Mesothelial cell of epicardium (in vitro differentiated cells): ENCODE measurements around the gene PAFAH1B1. TPM values are rescaled to one million over a fixed set of nuclear protein-coding genes. Genes with fewer than 3 reads are reported as not detected.

ENCODE experiments used
- DNase-seq, 2 experiments: peaks; one replicate each; pipeline ENCODE4 v3.0.0; 2021; ENCODE audit warnings: low spot score in 2 of 2; ENCODE audit not compliant: unreplicated experiment in 2 of 2
- H3K27ac Mint-ChIP-seq: 2 replicates; pipeline ENCODE4 v1.8.0; 2021; ENCODE audit warnings: mixed read lengths
- H3K27me3 Mint-ChIP-seq: 2 replicates; pipeline ENCODE4 v1.8.0; 2021; ENCODE audit warnings: low read depth, mixed read lengths
- H3K36me3 Mint-ChIP-seq: 2 replicates; pipeline ENCODE4 v1.8.0; 2021; ENCODE audit warnings: mixed read lengths
- H3K4me1 Mint-ChIP-seq: 2 replicates; pipeline ENCODE4 v1.8.0; 2021; ENCODE audit warnings: mixed read lengths
- H3K4me3 Mint-ChIP-seq: 2 replicates; pipeline ENCODE4 v1.8.0; 2021; ENCODE audit warnings: mild to moderate bottlenecking, moderate library complexity, mixed read lengths
- H3K9me3 Mint-ChIP-seq: 2 replicates; pipeline ENCODE4 v1.8.0; 2021; ENCODE audit warnings: mixed read lengths
- total RNA-seq: library from RNA; stranded (reverse); gene quantifications from 3 replicates; pipeline ENCODE4 v1.2.1, GENCODE V29; 2021
- TF ChIP-seq, protein P1 (sequence below): fragments of 200-600 bp; sonication (generic); IDR thresholded peaks from one replicate; pipeline ENCODE4 v1.5.0; 2021; ENCODE audit warnings: antibody characterized with exemption; ENCODE audit not compliant: unreplicated experiment

PAFAH1B1 gene
- total RNA-seq, 1 donor from 2014 or later, result 144 TPM

DNA sequence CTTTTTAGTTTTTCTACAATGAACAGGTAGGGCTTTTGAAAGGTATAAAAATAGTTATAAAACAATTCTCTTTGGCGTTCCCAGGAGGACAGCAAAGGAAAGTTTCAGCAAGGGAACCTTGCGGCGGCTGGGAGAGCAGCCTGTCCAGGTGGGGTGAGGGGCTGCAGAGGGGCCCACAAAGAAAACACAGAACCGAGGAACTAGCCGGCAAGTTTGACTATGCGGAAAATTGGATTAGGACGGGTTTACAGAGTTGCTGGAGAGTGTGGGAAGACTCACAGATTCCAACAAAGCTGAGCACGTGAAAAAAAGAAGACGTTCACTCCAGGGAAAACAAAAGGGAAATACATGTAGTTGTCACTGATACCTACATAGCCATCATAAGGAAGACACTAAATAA, 41.5 kb upstream of the PAFAH1B1 start:
- TF ChIP-seq, protein P1, sequence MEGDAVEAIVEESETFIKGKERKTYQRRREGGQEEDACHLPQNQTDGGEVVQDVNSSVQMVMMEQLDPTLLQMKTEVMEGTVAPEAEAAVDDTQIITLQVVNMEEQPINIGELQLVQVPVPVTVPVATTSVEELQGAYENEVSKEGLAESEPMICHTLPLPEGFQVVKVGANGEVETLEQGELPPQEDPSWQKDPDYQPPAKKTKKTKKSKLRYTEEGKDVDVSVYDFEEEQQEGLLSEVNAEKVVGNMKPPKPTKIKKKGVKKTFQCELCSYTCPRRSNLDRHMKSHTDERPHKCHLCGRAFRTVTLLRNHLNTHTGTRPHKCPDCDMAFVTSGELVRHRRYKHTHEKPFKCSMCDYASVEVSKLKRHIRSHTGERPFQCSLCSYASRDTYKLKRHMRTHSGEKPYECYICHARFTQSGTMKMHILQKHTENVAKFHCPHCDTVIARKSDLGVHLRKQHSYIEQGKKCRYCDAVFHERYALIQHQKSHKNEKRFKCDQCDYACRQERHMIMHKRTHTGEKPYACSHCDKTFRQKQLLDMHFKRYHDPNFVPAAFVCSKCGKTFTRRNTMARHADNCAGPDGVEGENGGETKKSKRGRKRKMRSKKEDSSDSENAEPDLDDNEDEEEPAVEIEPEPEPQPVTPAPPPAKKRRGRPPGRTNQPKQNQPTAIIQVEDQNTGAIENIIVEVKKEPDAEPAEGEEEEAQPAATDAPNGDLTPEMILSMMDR, result no peak
- H3K27me3 Mint-ChIP-seq, result peaks cover 10% of the 10 kb centered on the region
- DNase-seq, result no peak
- no peaks in the 10 kb centered on the region for H3K36me3 Mint-ChIP-seq
- H3K4me1 Mint-ChIP-seq, result peaks cover 3% of the 10 kb centered on the region
- no peak overlapping the region for H3K27ac Mint-ChIP-seq
- H3K4me3 Mint-ChIP-seq, result no peak overlapping the region
- H3K9me3 Mint-ChIP-seq, result no peaks in the 10 kb centered on the region

DNA sequence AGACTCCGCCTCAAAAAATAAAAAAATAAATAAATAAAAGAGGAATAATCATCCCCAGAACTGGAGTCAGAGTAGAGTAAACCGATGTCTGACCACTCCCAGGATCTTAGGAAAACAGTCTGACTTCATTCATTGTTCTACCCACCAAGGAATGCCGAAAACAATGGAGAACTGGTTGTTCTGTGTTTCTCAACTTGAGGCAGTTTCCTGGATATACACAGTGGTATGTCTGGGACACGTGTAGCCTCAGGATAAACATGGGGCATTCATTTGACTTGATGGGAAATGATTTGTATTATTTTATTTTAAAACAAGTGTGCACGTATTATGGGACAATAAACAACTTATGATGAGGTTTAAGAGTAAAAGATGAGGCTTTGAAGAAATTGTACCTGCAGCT, 32.8 kb upstream of the PAFAH1B1 start:
- H3K27ac Mint-ChIP-seq, result no peak overlapping the region
- TF ChIP-seq, protein P1, result no peak
- no peak overlapping the region for H3K4me3 Mint-ChIP-seq

DNA sequence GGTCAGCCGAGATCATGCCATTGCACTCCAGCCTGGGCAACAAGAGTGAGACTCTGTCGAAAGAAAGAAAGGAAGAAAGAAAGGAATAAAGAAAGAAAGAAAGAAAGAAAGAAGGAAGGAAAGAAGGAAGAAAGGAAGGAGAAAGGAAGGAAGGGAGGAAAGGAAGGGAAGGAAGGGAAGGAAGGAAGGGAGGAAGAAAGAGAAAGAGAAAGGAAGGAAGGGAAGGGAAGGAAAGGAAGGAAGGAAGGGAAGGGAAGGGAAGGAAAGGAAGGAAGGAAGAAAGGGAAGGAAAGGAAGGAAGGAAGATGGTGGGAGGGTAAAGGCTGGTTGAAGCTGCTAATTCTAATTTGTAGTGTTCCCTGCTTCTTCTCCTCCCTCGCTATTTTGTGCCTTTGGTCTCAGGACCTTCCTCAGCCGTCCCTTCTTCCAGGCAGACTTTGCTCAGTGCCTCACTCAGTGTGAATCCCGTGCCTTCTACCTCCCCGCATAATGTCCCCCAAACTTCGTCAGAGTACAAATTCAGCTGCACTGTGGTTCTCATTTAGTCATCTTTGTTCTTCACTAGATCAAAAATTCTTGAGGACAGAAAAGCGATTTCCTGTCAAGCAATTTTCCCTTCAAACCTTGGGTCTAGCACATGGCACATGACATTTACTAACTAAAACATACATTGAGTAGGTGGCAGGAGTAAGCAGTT, 31.1 kb upstream of the PAFAH1B1 start:
- Mint-ChIP-seq H3K4me1 (peaks cover 4% of the 10 kb centered on the region), H3K36me3 (no peaks in the 10 kb centered on the region), H3K9me3 (no peaks in the 10 kb centered on the region), H3K27me3 (no peaks in the 10 kb centered on the region), H3K4me3 (no peak overlapping the region), H3K27ac (no peak overlapping the region)
- TF ChIP-seq, protein P1, result no peak
- DNase-seq, result no peak

More for the DNA sequence above, 32.8 kb upstream of the PAFAH1B1 start:
- no peaks in the 10 kb centered on the region for H3K36me3 Mint-ChIP-seq
- H3K4me1 Mint-ChIP-seq, result peaks cover 4% of the 10 kb centered on the region
- no peaks in the 10 kb centered on the region for H3K27me3 Mint-ChIP-seq
- H3K9me3 Mint-ChIP-seq, result no peaks in the 10 kb centered on the region
- no peak for DNase-seq

DNA sequence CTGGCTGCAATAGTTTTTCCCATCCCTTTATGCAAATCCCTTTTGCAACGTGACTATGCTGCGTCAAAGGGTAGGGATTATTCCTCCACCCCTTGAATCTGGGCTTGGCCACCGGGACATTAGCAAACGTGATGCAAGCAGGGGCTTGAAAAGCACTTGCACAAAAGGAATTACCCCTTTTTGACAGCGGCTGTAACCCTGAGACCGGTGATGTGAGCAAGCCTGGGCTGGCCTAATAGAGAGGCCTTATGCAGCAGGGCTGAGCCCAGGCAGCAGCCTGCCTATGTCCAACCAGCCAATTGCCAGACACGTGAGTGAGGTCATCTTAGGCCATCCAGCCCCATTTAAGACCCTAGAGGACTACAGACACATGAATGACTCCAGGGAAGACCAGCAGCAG, 30.4 kb upstream of the PAFAH1B1 start:
- no peak for DNase-seq
- Mint-ChIP-seq H3K27me3 (no peaks in the 10 kb centered on the region), H3K4me1 (peaks cover 4% of the 10 kb centered on the region), H3K27ac (peak overlapping the region; percentile 83), H3K4me3 (no peak overlapping the region), H3K9me3 (no peaks in the 10 kb centered on the region), H3K36me3 (no peaks in the 10 kb centered on the region)
- TF ChIP-seq, protein P1, result no peak

DNA sequence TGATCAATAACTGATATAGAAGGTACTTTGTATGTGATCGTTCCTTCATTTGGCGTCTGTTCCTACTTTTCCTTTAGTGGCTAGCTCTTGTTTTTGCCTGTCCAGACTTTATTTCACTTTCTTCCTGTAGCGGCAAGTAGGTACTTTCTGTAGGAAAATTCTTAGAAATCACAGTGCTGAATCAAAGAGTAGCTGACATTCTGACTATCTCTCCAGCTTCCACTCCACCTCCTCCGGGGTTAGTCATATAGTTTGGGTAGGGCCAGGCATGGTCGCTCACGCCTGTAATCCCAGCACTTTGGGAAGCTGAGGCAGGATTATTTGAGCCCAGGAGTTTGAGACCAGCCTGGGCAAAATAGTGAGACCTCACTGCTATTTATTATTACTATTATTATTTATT, 29.9 kb upstream of the PAFAH1B1 start:
- DNase-seq, result no peak
- Mint-ChIP-seq H3K27ac (peak overlapping the region; percentile 83), H3K27me3 (no peaks in the 10 kb centered on the region), H3K9me3 (no peaks in the 10 kb centered on the region), H3K36me3 (no peaks in the 10 kb centered on the region), H3K4me1 (peaks cover 4% of the 10 kb centered on the region), H3K4me3 (no peak overlapping the region)
- TF ChIP-seq, protein P1, result no peak

DNA sequence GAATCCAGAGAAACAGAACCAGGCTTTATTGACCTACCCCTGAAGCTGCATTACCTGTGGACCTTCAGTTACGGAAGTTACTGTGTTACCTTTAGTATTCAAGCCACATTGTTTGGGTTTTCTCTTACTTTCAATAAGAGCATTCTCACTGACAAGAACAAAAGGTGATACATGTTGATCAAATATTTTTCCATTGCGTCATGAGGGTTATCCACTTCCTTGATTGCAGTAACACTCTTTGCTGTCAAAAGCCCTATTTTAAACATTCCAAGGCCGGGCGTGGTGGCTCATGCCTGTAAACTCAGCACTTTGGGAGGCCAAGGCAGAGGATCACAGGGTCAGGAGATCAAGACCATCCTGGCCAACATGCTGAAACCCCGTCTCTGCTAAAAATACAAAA, 28.6 kb upstream of the PAFAH1B1 start:
- H3K27ac Mint-ChIP-seq, result no peak overlapping the region
- no peak for DNase-seq
- H3K27me3 Mint-ChIP-seq, result no peaks in the 10 kb centered on the region
- H3K4me1 Mint-ChIP-seq, result peaks cover 4% of the 10 kb centered on the region
- H3K9me3 Mint-ChIP-seq, result no peaks in the 10 kb centered on the region
- no peak overlapping the region for H3K4me3 Mint-ChIP-seq
- H3K36me3 Mint-ChIP-seq, result no peaks in the 10 kb centered on the region
- TF ChIP-seq, protein P1, result no peak
